ENCODE measurements around the gene IP6K3.

IP6K3 gene

GRCh38 chr6:33761581-33761921 is 14.8 kb upstream of the IP6K3 start:
- H3K27me3 ChIP-seq (replicated peaks; ENCODE audit: control insufficient read depth, insufficient read depth, low read length, poor library complexity, severe bottlenecking): no peaks in the 10 kb centered on the region
- H3K36me3 ChIP-seq (ENCODE audit: control insufficient read depth, insufficient read depth, low read length): no peaks in the 10 kb centered on the region
- no peaks in the 10 kb centered on the region for H3K4me1 ChIP-seq (ENCODE audit: control insufficient read depth, insufficient read depth, low read length, poor library complexity, severe bottlenecking)
- no peaks in the 10 kb centered on the region for H3K9me3 ChIP-seq (ENCODE audit: control insufficient read depth, low read length)
- no peak overlapping the region for H3K4me3 ChIP-seq (ENCODE audit: insufficient read depth, low read depth, low read length, poor library complexity, severe bottlenecking)
- no peak overlapping the region for H3K27ac ChIP-seq (ENCODE audit: insufficient read depth, low read length, poor library complexity, severe bottlenecking)
- DNase-seq: no peak

DNA sequence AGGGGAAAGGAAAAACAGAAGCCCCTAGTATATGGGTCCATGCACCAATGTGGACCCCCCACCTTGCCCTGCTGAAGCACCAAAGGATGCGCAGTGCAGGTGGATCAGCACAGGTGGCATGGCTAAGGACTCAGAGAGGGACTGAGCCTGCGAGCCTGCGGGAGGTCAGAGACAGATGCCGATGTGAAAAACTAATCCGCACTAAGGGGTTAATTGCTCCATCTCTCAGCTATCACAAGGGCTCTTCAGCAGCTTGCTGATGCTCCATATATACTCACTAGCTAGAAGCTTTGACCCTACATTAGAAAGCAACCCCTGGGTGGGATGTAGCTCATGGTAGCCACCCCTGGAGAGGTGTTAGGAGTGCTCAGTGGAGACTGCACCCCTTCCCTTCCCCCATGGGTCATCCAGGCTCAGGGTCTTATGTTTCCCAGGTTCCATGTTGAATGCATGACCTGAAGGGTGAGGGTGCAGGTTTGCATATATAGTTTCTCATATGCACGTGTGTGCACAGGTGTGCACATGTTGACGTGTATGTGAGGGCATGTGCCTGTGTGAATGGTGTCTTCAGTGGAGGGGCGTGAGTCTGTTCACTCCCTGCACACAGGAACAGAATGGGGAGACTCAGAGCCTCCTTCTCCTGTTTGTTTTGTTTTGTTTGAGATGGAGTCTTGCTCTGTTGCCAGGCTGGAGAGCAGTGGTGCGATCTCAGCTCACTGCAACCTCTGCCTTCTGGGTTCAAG is 13.4 kb upstream of the IP6K3 start:
- Histone ChIP-seq H3K4me1 (ENCODE audit: control insufficient read depth, insufficient read depth, low read length, poor library complexity, severe bottlenecking) (no peaks in the 10 kb centered on the region), H3K4me3 (ENCODE audit: insufficient read depth, low read depth, low read length, poor library complexity, severe bottlenecking) (no peak overlapping the region), H3K36me3 (ENCODE audit: control insufficient read depth, insufficient read depth, low read length) (no peaks in the 10 kb centered on the region), H3K27me3 (replicated peaks; ENCODE audit: control insufficient read depth, insufficient read depth, low read length, poor library complexity, severe bottlenecking) (no peaks in the 10 kb centered on the region), H3K9me3 (ENCODE audit: control insufficient read depth, low read length) (no peaks in the 10 kb centered on the region), H3K27ac (ENCODE audit: insufficient read depth, low read length, poor library complexity, severe bottlenecking) (no peak overlapping the region)
- DNase-seq: no peak

DNA sequence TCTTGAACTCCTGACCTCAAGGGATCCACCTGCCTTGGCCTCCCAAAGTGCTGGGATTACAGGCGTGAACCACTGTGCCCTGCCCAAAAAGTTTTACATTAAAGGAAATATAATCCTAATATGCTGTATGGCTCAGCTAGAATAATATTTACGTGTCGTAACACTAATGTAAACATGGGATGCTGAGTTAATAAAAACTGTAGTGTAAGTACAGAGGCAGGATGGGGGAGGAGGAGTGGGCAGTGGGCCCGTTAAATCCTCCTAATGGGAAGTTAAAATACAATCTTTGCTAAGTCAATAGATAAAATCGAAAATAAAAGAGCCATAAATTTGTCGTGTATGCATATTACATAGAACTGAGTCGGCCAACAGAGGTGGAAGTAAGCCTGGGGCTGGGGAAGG is 12.1 kb upstream of the IP6K3 start:
- H3K27ac ChIP-seq (ENCODE audit: insufficient read depth, low read length, poor library complexity, severe bottlenecking): no peak overlapping the region
- no peaks in the 10 kb centered on the region for H3K27me3 ChIP-seq (replicated peaks; ENCODE audit: control insufficient read depth, insufficient read depth, low read length, poor library complexity, severe bottlenecking)
- no peak for DNase-seq
- H3K9me3 ChIP-seq (ENCODE audit: control insufficient read depth, low read length): no peaks in the 10 kb centered on the region
- H3K36me3 ChIP-seq (ENCODE audit: control insufficient read depth, insufficient read depth, low read length): no peaks in the 10 kb centered on the region
- no peak overlapping the region for H3K4me3 ChIP-seq (ENCODE audit: insufficient read depth, low read depth, low read length, poor library complexity, severe bottlenecking)
- H3K4me1 ChIP-seq (ENCODE audit: control insufficient read depth, insufficient read depth, low read length, poor library complexity, severe bottlenecking): no peaks in the 10 kb centered on the region

- H3K36me3 ChIP-seq (ENCODE audit: control insufficient read depth, insufficient read depth, low read length): no peaks in the 10 kb centered on the region
- DNase-seq: no peak
- no peak overlapping the region for H3K4me3 ChIP-seq (ENCODE audit: insufficient read depth, low read depth, low read length, poor library complexity, severe bottlenecking)
- H3K27me3 ChIP-seq (replicated peaks; ENCODE audit: control insufficient read depth, insufficient read depth, low read length, poor library complexity, severe bottlenecking): no peaks in the 10 kb centered on the region
- H3K9me3 ChIP-seq (ENCODE audit: control insufficient read depth, low read length): no peaks in the 10 kb centered on the region
- no peak overlapping the region for H3K27ac ChIP-seq (ENCODE audit: insufficient read depth, low read length, poor library complexity, severe bottlenecking)
- H3K4me1 ChIP-seq (ENCODE audit: control insufficient read depth, insufficient read depth, low read length, poor library complexity, severe bottlenecking): no peaks in the 10 kb centered on the region
These were observed 11.2 kb upstream of the IP6K3 start for GRCh38 chr6:33757906-33758305.

GRCh38 chr6:33757113-33757512 is 10.4 kb upstream of the IP6K3 start:
- no peaks in the 10 kb centered on the region for H3K9me3 ChIP-seq (ENCODE audit: control insufficient read depth, low read length)
- H3K36me3 ChIP-seq (ENCODE audit: control insufficient read depth, insufficient read depth, low read length): no peaks in the 10 kb centered on the region
- no peak overlapping the region for H3K27ac ChIP-seq (ENCODE audit: insufficient read depth, low read length, poor library complexity, severe bottlenecking)
- no peaks in the 10 kb centered on the region for H3K27me3 ChIP-seq (replicated peaks; ENCODE audit: control insufficient read depth, insufficient read depth, low read length, poor library complexity, severe bottlenecking)
- no peak overlapping the region for H3K4me3 ChIP-seq (ENCODE audit: insufficient read depth, low read depth, low read length, poor library complexity, severe bottlenecking)
- H3K4me1 ChIP-seq (ENCODE audit: control insufficient read depth, insufficient read depth, low read length, poor library complexity, severe bottlenecking): no peaks in the 10 kb centered on the region
- no peak for DNase-seq

DNA sequence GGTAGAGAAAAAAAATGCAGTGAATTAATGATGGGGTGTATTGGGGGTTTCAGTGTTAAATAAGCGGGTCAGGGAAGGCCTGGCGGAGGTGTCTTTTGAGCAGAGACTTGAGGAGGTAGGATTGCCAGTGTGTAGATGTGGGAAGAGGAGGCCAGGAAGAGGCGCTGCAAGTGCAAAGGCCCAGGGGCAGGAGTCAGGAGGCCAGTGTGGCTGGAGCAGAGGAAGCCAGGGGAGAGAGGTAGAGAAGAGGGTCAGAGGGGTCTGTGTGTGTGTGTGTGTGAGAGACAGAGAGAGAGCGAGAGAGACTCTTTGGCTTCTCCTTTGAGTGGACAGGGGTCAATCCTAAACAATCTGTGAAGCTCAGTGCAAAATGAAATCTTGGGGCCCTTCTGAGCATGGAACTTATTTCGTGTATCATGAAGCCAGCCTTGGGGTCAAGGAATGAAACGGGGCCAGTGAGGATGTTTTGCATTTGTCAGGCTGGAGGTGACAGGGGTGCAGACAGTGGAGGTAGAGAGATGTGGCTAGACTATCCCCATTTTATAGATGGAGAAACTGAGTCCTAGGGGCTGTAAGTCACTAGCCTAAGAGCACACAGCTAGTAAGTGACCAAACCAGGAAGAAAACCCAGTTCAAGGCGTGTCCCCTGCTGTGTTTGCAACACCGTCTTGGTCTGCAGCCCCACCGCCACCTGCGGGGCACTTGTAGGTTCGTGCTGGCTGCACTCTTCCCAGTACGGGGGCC is 9.7 kb upstream of the IP6K3 start:
- H3K4me1 ChIP-seq (ENCODE audit: control insufficient read depth, insufficient read depth, low read length, poor library complexity, severe bottlenecking): no peaks in the 10 kb centered on the region
- DNase-seq: no peak

DNA sequence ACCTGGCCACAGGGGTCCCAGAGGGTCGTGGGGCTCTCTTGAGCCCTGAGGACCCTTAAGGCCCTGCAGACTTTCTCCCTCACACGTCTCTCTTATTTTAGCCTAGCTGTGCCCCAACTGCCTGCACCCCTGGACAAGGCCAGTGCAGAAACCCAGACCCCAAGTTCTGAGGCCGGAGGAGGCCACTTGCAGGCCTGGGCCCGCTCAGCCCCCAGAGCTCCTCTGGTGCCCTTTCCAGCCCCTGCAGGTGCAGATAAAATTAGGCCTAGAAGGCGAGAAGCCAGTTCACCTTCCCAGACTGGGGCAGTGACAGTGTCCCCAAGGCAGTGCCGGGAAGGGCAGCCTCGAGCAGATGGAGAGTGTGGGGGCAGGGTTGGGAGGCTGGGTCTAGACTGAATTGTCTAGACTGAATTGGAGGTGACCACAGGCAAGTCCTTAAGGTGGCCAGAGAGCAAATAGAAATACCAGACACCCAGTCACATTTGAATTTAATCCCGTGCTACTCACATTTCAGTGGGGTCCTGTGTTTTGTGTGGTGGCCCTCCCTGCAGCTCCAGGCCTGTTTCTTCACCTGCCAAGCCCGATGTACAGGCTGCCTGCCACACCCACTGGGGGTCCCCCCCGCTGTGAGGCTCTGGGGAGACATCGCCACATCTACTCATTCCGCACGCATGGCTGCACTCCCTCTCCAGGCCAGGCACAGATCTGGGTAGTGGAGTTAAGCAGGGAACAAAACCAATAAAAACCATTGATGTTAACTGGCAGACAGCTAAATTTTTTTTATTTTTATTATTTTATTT is 8.6 kb upstream of the IP6K3 start:
- Histone ChIP-seq H3K27ac (ENCODE audit: insufficient read depth, low read length, poor library complexity, severe bottlenecking) (no peak overlapping the region), H3K4me3 (ENCODE audit: insufficient read depth, low read depth, low read length, poor library complexity, severe bottlenecking) (no peak overlapping the region), H3K9me3 (ENCODE audit: control insufficient read depth, low read length) (no peaks in the 10 kb centered on the region), H3K36me3 (ENCODE audit: control insufficient read depth, insufficient read depth, low read length) (no peaks in the 10 kb centered on the region), H3K27me3 (replicated peaks; ENCODE audit: control insufficient read depth, insufficient read depth, low read length, poor library complexity, severe bottlenecking) (no peaks in the 10 kb centered on the region), H3K4me1 (ENCODE audit: control insufficient read depth, insufficient read depth, low read length, poor library complexity, severe bottlenecking) (no peaks in the 10 kb centered on the region)
- DNase-seq: no peak

More for the DNA sequence above, 9.7 kb upstream of the IP6K3 start:
- Histone ChIP-seq H3K4me3 (ENCODE audit: insufficient read depth, low read depth, low read length, poor library complexity, severe bottlenecking) (no peak overlapping the region), H3K27me3 (replicated peaks; ENCODE audit: control insufficient read depth, insufficient read depth, low read length, poor library complexity, severe bottlenecking) (no peaks in the 10 kb centered on the region), H3K9me3 (ENCODE audit: control insufficient read depth, low read length) (no peaks in the 10 kb centered on the region), H3K27ac (ENCODE audit: insufficient read depth, low read length, poor library complexity, severe bottlenecking) (no peak overlapping the region), H3K36me3 (ENCODE audit: control insufficient read depth, insufficient read depth, low read length) (no peaks in the 10 kb centered on the region)

GRCh38 chr6:33754222-33754621 is 7.5 kb upstream of the IP6K3 start:
- Histone ChIP-seq H3K27me3 (replicated peaks; ENCODE audit: control insufficient read depth, insufficient read depth, low read length, poor library complexity, severe bottlenecking) (no peaks in the 10 kb centered on the region), H3K4me1 (ENCODE audit: control insufficient read depth, insufficient read depth, low read length, poor library complexity, severe bottlenecking) (no peaks in the 10 kb centered on the region), H3K27ac (ENCODE audit: insufficient read depth, low read length, poor library complexity, severe bottlenecking) (no peak overlapping the region), H3K9me3 (ENCODE audit: control insufficient read depth, low read length) (no peaks in the 10 kb centered on the region), H3K4me3 (ENCODE audit: insufficient read depth, low read depth, low read length, poor library complexity, severe bottlenecking) (no peak overlapping the region), H3K36me3 (ENCODE audit: control insufficient read depth, insufficient read depth, low read length) (no peaks in the 10 kb centered on the region)
- DNase-seq: no peak

DNA sequence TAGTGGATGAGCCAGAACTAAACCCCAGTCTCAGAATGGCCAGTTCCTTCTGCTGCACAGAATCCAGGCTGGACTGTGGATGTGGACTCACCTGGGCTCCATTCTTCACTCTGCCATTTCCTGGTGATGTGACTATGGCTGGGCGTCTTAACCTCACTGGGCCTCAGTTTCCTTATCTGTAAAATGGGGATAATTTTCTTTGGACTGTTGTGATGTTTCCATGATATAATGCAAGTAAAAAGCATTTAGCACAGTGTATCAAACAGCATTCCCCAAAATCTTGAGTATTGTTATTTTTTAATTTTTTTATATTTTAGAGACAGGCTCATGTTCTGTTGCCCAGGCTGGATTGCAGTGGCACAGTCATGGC is 5.9 kb upstream of the IP6K3 start:
- H3K27ac ChIP-seq (ENCODE audit: insufficient read depth, low read length, poor library complexity, severe bottlenecking): no peak overlapping the region
- H3K9me3 ChIP-seq (ENCODE audit: control insufficient read depth, low read length): no peaks in the 10 kb centered on the region
- H3K4me1 ChIP-seq (ENCODE audit: control insufficient read depth, insufficient read depth, low read length, poor library complexity, severe bottlenecking): no peaks in the 10 kb centered on the region
- H3K4me3 ChIP-seq (ENCODE audit: insufficient read depth, low read depth, low read length, poor library complexity, severe bottlenecking): no peak overlapping the region
- no peaks in the 10 kb centered on the region for H3K27me3 ChIP-seq (replicated peaks; ENCODE audit: control insufficient read depth, insufficient read depth, low read length, poor library complexity, severe bottlenecking)
- DNase-seq: no peak
- no peaks in the 10 kb centered on the region for H3K36me3 ChIP-seq (ENCODE audit: control insufficient read depth, insufficient read depth, low read length)

Data from effector memory CD4-positive, alpha-beta T cell (primary cell).